GM18867 (cell line): ENCODE measurements around the gene PRKCA.
"Not testable (repeated sequence)": the region's sequence is repeated elsewhere in the genome, so short reads cannot be mapped to it uniquely, and the experiment has no call there.

ENCODE experiments used
- ATAC-seq: cut with Tn5 transposase; IDR thresholded peaks from one replicate; pipeline ENCODE4 v1.9.1; 2021; ENCODE audit warnings: mild to moderate bottlenecking, moderate library complexity; ENCODE audit not compliant: unreplicated experiment

Gene PRKCA

DNA sequence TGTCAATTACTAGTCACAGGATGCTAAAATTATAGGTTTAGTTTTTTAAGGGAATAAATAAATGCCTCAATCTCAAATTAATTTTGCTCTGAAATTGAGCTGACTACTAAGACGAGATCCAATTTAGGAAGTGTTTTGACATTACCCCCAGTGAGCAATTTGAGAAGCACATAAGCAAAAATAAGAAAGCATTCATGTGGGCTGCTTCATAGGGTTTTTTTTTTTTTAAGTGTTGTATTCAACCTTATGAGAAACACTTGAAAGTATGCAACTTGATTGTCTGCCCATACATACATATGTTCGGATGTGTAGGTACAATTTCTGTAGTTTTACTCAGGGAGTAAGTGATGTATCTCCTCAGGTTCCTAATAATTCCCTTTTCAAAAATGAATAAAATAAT lies 77.6 kb downstream of the PRKCA start:
- no peak for ATAC-seq

DNA sequence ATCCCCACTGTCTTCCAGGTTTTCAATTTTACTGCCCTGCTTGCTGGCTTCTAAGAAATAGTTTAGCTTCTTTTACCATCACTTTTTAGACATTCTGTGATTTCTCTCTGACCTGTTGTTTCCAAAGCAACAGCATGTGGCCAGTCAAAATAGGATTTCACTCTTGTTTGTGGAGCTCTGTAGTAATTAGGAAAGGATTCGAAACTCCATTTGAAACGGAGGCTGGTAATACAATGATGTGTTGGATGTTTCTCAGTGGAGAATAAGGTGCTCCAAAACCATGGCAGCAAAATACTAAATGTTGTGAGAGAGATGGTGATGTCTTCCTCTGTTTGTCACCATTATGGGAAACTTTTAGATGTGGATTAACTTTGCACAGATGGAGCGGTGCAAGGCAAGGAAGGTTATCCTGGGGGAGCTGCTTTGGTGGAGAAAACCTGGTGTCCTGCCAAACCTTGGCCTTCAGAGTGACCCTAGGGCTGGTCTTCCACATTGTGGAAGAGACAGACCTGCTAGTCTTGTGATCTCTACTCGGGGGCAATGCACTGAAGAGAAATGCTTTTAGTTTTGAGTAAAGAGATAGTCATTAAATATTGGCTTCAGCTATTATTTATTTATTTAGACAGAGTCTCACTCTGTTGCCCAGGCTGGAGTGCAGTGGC lies 79.4 kb downstream of the PRKCA start:
- no peak for ATAC-seq

DNA sequence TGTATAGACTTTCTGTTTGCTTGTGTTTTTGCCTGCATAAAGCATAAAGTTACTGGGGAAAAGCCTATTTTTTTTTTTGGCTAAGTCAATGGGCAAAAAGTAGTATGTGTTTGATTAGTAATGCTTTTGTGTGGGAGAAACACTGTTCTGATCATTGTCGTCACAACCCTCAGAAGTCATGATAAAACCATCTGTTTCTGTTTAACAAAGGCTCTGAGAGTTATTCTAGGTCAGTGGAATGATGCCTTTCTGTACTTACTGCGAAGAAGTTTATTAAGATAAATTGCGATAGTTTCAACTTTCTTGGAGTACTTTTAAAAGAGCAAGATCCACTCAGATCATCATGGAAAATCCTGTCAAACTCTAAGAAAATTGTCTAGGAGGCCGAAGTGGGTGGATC lies 80.9 kb downstream of the PRKCA start:
- ATAC-seq, result no peak

DNA sequence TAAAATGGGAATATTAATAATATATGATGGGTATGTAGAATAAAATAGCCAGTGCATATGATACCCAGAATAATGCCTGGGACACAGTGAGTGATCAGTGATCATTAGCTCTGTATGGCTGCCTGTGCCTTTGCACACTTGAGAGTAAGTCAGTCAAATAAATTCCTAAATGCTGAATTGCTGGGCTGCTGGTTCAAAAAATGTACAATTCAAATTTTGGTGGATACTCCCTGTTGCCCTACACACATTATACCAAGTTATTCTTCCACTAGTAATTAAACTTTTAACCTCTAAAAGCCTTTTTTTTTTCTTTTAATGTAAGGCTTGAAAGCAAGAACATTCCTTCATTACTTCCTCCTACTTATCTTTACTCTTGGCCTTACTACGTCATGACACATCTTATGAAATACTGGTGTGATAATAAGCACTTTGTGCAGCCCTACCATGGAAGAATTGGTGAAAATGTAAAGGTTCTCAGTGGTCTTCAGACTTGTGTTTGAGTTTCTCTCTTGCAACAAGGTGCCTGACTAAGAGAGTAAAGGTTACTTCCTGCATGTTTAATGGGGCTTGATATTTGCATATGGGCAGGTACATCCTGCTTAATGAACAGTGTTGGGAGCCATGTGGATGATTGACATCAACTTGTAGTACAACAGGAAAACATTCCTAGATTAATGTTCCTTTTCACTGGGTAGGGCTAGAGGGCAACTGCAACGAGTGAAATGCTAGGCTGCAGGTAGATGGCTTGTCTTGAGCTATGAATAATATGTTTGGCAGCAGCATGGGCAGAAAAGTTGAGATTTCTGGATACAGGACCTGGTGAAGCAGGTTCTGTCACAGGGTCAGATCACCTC lies 84.3 kb downstream of the PRKCA start:
- no peak for ATAC-seq

DNA sequence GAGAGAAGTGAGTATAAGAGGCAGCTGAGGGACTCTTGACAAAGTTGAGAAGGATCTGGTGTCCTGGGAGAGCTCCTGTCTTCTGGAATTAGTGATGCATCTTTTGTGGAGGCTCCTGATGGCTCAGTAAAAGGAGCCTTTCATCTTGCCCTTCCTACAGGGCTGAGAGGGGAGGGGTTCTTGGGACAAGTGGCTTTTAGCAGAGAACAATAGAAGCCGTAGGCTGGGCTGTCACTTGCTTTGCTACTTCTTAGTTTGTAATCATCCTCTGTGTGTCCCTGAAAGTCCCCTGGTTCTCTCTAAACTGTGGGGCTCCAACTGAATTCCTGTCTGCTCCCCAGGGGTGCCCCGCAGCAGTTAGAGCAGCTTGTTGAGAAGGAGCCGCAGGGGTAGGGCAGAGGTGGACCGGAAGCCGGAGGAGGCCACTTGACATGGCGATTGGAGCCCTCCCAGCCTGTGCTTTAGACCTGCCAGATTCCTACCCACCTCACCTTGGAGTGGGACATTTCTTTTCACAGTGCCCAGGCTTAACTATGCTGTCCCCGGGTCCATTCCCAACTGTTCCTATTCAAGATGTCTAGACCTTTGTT lies 85.1 kb downstream of the PRKCA start:
- no peak for ATAC-seq

DNA sequence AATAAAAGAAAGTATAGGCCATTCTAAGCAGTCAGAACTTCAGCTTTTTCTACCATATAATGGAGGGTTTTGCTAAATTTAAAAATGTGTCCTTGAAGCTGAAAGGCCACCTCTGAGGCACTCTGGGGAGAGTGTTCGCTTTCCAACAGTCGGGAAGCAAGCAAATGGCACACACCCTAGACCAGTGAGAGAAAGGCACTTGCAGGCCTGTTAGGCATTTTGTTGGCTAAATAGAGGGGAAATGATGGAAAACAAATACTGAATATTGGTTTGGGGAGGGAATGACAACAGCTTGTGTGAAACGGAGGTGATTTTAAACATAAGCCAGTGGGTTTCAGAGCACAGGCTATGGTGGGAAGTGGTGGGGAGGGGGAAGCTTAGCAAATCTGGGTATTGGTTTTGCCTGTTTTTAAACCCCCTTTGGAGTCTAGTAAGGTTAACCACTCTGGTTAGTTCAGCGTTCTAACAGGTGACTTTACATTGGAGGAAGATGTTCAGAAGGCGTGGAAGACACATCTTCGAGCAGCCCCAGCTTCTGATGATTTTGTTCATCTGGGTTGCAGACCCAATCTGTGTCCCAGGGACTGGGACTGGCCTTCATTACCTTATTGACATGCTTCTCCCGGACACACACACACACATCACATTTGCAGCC lies 90.5 kb downstream of the PRKCA start:
- ATAC-seq, result no peak

DNA sequence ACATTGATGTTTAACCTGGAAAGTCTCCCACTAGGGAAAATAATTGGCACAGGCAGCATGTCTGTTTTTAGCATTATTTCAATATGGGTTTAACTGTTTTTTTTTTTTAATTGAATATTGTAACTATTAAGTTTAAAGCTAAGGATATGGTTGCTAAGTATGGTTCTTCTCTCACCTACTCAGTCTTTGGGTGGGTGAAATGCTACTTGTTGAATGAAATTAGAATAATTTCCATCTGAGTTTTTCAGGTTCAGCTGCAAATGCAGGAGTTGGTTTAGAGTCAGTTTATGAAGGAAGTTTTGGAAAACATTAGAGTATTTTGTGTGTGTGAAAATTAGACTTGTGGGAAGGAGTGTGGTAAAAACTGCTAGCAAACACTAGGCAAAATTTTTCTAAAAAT lies 93.5 kb downstream of the PRKCA start:
- ATAC-seq, result no peak

DNA sequence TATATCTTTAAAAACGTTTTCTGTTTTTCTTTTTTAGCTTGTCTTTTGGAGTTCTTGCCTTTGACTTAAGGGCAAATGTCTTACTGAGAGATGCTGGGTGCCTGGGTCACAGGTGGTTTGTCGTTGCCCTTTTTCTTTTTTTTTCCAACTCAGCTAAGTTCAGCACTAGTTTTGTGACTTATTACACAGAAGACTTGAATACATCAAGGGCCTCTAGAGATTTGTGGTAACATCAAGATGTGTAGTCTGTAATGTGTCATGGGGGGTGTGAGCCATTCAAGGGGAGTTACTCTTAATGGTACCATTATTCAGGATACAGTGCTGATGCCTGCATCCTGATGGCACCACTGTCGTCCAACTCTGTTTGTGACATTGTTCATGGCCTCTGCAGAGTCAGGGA lies 95.1 kb downstream of the PRKCA start:
- ATAC-seq, result no peak

DNA sequence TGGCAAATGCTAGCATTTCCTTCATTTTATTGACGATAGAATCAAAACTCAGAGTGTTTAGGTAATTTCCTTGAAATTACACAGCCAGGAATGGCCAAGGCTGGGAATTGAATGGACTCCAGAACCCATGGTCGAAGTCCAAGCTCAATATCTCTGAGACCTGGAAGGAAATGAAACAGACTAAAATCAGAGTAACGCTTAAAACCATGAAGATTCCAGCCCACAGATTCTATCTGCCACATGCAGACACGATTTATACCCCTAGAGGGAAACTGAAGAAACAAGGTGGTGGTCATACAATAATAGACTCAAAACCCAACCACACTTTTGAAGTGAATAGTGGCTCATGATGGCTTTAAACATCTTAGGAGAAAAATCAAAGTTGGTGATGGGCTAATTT lies 95.6 kb downstream of the PRKCA start:
- ATAC-seq, result no peak

DNA sequence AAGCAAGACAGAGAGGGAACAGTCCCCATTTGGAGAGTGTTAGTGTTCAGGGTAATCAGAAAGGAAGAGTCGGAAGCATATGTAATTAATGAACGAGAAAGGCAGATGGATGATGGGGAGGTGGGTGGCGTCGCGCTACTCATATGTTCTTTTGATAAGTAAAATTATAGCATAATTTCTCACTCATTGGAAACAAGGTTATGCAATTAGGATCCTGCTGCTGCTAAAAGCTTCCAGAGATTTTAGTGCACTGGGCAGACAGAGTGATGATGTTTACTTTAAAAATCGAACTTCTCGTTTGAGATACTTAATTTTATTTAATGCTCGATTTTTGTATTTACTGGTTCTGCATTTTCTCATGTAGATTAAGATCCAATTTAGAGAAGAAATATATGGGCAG lies 96.2 kb downstream of the PRKCA start:
- no peak for ATAC-seq

DNA sequence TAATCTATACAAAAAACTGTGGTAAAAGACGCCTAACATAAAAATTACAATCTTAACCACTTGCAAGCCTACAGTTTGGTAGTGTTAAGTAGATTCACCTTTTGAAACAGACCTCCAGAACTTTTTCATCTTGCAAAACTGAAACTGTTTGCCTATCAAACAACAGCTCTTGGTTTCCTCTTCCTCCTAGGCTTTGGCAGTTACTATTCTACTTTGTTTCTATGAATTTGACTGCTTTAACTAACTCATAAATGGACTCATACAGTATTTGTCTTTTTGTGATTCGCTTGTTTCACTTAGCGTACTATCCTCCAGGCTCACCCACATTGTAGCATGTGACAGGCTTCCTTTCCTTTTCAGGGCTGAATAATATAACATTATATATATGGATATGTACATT lies 97.0 kb downstream of the PRKCA start:
- ATAC-seq, result no peak

DNA sequence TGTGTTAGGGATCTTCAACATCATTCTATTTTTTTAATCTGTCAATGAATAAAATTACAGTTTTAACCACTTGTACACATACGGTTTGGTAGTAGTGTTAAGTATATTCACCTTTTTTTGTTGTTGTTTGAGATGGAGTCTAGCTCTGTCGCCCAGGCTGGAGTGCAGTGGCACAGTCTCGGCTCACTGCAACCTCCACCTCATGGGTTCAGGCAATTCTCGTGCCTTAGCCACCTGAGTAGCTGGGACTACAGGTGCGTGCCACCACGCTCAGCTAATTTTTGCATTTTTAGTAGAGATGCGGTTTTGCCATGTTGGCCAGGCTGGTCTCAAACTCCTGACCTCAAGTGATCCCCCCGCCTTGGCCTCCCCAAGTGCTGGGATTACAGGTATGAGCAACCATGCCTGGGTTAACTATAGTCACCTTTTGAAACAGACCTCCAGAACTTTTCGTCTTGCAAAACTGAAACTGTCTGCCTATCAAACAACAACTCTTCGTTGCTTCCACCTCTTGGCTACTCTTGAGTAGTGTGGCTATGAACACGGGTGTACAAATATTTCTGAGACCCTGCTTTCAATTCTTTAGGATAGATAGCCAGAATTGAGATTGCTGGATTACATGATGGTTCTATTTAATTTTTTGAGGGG lies 97.8 kb downstream of the PRKCA start:
- ATAC-seq, result not testable (repeated sequence)

DNA sequence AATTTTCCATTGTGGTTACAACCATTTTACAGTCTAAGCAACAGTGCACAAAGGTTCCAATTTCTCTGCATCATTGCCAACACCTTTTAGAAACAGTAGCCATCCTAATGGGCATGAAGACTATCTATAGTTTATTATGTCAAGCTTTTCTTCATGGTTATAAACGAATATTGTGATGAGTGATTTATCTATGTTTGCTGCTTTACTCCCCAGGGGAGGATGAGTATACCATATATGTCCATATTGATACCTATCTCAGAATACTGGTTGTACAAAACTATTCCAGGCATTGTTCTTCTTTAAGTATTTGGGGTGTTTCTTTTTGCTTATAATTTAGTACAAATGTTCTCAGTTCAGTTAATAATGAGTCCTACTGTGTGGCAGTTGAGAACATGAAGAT lies 98.3 kb downstream of the PRKCA start:
- no peak for ATAC-seq

DNA sequence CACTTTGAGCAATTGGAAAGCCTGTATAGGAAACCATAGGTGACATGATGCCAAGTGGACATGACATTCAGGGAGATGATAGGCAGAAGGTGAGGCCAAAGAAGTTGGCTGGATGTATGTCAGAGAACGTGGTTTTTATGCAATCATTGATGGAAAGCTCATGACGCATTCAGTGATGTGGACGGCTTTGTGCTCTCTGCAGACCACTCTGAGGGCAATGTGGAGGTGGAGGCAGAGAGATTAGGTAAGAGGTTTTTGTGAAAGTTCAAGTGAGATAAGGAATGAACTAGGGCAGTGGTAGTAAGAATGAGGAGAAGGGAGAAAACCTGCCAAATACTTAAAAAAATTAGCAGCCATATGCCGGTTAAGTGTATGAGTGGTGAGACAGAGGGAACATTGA lies 99.0 kb downstream of the PRKCA start:
- ATAC-seq, result no peak

DNA sequence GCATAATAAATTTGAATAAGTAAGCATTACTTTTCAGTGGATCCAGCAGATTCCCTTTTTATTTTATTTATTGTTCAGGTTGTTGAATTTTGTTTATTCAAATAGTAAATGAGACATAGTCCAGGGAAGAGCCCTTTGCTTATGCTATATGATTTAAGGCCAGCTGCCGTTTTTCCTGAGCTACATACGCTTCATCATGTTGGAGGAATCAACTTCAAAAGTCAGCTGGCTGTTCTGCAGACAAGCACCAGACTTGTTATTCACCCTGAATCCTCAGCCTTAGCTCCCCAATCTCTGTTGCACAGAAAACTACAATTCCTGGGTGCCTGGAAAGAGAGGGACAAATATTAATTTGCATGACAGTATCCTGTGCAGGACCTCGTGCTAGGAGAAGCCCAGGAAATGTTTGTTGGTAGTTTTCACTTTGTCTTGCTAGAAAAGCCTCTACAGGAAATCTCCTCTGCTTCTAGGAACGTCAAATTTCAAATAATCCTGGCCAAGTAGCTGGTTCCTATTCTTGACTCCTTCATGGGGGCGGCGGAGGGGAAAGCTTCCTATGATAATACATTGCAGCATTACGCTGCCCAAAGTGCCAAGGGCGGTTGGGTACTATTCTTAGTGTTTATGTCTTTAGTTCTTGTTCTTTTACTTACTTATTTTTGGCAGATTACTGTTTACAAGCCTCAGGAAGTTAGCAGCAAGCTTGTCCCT lies 101.6 kb downstream of the PRKCA start:
- ATAC-seq, result no peak

DNA sequence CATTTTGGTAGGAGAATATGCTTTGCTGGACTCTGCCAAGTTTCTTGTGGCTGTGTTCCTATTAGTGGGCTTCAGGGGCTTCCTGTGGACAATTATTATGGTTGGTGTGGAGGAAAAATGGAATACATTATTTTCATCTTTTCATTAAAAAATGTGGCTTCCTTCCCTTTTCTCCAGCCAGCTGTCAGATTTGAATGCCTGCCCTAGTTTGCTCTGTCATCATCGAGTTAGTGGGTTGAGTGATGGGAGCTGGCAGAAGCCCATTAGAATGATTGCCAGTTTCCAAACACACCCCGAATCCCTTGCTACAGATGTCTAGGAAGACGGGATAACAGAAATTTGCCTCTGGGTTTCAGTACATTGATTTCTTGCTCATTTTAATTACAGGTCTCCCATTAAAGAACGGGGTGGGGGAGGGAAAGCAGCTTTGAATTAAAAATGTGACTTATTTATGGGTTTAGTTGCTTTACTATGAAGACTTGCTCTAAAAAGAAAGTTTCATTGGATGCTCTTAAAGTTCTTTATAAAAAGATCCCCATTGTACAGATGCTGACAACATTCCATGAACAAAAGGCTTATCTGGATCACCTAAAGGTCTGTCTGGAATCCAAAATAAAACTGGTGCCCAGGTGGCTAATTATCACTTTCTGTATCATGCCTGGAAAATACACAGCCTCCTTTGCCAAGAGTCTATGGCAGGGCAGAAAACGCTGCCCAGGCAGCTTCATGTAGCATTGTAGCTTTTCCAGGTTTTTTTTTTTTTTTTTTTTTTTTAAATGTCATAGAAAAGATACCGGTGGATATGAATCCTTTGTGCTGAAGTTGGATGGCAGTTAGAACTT lies 103.6 kb downstream of the PRKCA start:
- no peak for ATAC-seq

DNA sequence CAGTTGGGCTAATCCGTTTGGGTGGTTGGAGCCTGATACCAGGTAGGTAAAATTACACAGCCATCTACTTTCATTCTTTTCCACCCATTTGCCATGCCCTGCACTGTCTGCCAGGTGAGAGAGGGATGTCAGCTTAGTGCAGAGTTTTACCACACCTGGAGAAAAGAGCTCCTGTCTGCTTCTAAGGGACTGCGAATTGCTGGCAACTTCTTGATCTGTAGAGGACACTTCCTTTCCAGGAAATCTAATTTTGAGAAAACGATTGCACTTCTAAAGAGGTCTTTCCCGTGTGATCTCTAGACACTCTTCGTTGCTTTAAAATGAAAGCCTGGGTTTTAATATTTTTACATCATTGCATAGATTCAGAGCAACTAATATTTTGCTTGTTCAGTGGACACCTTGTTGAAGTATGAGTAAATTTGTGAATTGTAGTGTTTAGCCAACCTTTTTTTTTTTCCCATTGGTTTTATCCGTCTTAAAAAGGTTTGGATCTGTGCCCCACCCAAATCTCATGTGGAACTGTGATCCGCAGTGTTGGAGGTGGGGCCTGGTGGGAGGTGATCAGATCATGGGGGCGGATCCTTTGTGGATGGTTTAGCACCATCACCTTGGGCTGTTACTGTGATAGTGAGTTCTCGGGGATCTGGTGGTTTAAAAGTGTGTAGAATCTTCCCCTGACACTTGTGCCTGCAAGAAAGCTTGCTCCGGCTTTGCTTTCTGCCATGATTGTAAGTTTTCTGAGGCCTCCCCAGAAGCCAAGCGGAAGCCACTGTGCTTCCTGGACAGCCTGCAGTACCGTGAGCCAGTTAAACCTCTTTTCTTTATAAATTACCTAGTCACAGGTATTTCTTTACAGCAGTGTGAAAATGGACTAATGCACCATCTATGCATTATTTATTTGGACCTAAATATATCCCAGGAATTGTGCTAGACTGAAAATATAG lies 104.6 kb downstream of the PRKCA start:
- ATAC-seq, result no peak

DNA sequence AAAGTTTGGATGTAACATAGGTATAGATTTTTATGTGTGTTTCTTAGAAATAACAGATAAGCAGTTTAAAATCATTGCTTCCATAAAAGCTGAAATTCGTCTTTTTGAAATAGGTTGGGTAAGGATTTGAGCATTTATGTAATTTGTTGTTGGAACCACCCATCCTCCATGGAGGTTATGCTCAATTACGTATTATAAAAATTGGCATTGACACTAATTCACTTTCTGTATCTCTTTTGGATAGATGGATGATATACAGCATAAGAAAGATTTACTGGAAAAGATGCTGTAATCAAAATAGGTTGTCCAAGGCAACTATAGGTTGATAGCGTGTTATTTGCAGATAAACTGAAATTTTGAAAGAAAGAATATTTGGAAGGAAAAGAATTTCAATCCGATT lies 105.5 kb downstream of the PRKCA start:
- no peak for ATAC-seq

DNA sequence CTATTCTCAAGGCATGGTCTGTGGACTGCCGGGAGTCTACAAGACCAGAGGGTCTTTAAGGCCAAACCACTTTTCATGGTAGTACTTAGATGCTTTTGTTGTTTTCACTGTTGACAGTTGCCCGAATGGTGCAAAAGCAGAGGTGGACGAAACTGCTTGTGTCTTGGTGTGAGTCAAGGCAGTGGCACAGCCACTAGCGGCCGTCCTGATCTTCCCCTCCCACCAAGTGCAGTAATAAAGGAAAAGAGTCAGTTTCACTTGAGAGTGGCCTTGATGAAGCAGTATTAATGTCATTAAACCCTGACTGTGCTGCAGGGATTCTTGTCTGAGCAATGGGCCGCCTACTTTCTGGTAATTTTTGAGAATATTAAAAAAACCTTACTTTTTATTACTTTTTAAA lies 109.1 kb downstream of the PRKCA start:
- no peak for ATAC-seq
